GM23338 (cell line): Measurements from ENCODE around the gene USP35. TPM values are rescaled to one million over a fixed set of nuclear protein-coding genes. Genes with fewer than 3 reads are reported as not detected.

Experiments
- ATAC-seq: fragments of 200-7000 bp; cut with Tn5 transposase; 3 replicates; pipeline ENCODE4 v1.9.1; 2020
- DNase-seq: peaks from one replicate; pipeline ENCODE4 v3.0.0-alpha.2; 2015; ENCODE audit warnings: low spot score
- H2AFZ ChIP-seq: fragments of 200-600 bp; sonication (generic); 2 replicates; pipeline ENCODE4 v1.8.0; 2016; ENCODE audit warnings: antibody characterized with exemption, mild to moderate bottlenecking, moderate library complexity
- H3F3A ChIP-seq: fragments of 200-600 bp; sonication (generic); replicated peaks from 2 replicates; pipeline ENCODE4 v1.8.0; 2017; ENCODE audit warnings: antibody characterized with exemption, mixed run types, low read depth
- H3K27ac ChIP-seq: fragments of 200-600 bp; sonication (generic); 2 replicates; pipeline ENCODE4 v1.6.1; 2016; ENCODE audit warnings: low read depth
- H3K27me3 ChIP-seq: fragments of 200-600 bp; sonication (generic); 2 replicates; pipeline ENCODE4 v1.8.0; 2016; ENCODE audit warnings: mild to moderate bottlenecking, mixed run types, moderate library complexity; ENCODE audit not compliant: insufficient read depth
- H3K36me3 ChIP-seq: fragments of 200-600 bp; sonication (generic); 2 replicates; pipeline ENCODE4 v1.8.0; 2016; ENCODE audit warnings: mild to moderate bottlenecking; ENCODE audit not compliant: insufficient read depth
- H3K4me1 ChIP-seq: fragments of 200-600 bp; sonication (generic); 2 replicates; pipeline ENCODE4 v1.8.0; 2016; ENCODE audit warnings: mild to moderate bottlenecking, moderate library complexity; ENCODE audit not compliant: insufficient read depth
- H3K4me2 ChIP-seq: fragments of 200-600 bp; sonication (generic); 2 replicates; pipeline ENCODE4 v1.7.1; 2017; ENCODE audit warnings: mixed run types
- H3K4me3 ChIP-seq: fragments of 200-600 bp; sonication (generic); 2 replicates; pipeline ENCODE4 v1.6.1; 2016; ENCODE audit warnings: mixed run types
- H3K79me2 ChIP-seq: fragments of 200-600 bp; sonication (generic); replicated peaks from 2 replicates; pipeline ENCODE4 v1.8.0; 2017; ENCODE audit warnings: mild to moderate bottlenecking; ENCODE audit not compliant: insufficient read depth
- H3K9me2 ChIP-seq: fragments of 200-600 bp; sonication (generic); 2 replicates; pipeline ENCODE4 v1.8.0; 2017; ENCODE audit not compliant: insufficient read depth
- H4K20me1 ChIP-seq: fragments of 200-600 bp; sonication (generic); replicated peaks from 2 replicates; pipeline ENCODE4 v1.8.0; 2017; ENCODE audit warnings: mild to moderate bottlenecking; ENCODE audit not compliant: insufficient read depth
- H3K27ac Mint-ChIP-seq: 2 replicates; pipeline ENCODE4 v1.8.0; 2020; ENCODE audit warnings: inconsistent platforms, mild to moderate bottlenecking, moderate library complexity, mixed read lengths
- H3K27me3 Mint-ChIP-seq: 3 replicates; pipeline ENCODE4 v1.8.0; 2022; ENCODE audit warnings: low read depth, mild to moderate bottlenecking, moderate library complexity, mixed read lengths, inconsistent platforms; ENCODE audit not compliant: insufficient read depth, poor library complexity
- H3K36me3 Mint-ChIP-seq: 3 replicates; pipeline ENCODE4 v1.8.0; 2021; ENCODE audit warnings: low read depth, mild to moderate bottlenecking, inconsistent platforms, moderate library complexity, mixed read lengths
- H3K4me1 Mint-ChIP-seq: 3 replicates; pipeline ENCODE4 v1.8.0; 2020; ENCODE audit warnings: mild to moderate bottlenecking, inconsistent platforms, mixed read lengths
- H3K4me3 Mint-ChIP-seq: 3 replicates; pipeline ENCODE4 v1.8.0; 2021; ENCODE audit warnings: moderate library complexity, mild to moderate bottlenecking, inconsistent platforms, mixed read lengths
- H3K9me3 Mint-ChIP-seq: 3 replicates; pipeline ENCODE4 v1.8.0; 2020; ENCODE audit warnings: moderate library complexity, mild to moderate bottlenecking, inconsistent platforms, mixed read lengths
- CREB1 ChIP-seq: fragments of 250-450 bp; sonication (Bioruptor Pico); IDR thresholded peaks from 2 replicates; pipeline ENCODE4 v1.5.0; 2020; ENCODE audit warnings: low read depth, mild to moderate bottlenecking, moderate library complexity
- CTCF ChIP-seq, 2 experiments: fragments of 200-600 bp in 1 of 2; sonication (generic) in 1 of 2; conservative IDR thresholded peaks; 2 replicates each; pipeline versions ENCODE4 v1.5.1 to v1.6.1; 2016 to 2017; ENCODE audit warnings: antibody characterized with exemption in 2 of 2, low read depth in 2 of 2, mild to moderate bottlenecking in 2 of 2, moderate library complexity in 1 of 2
- ETS1 ChIP-seq: IDR thresholded peaks from 2 replicates; pipeline ENCODE4 v1.6.1; 2016; ENCODE audit warnings: antibody characterized with exemption
- EZH2 ChIP-seq: fragments of 200-600 bp; sonication (generic); IDR thresholded peaks from one replicate; pipeline ENCODE4 v1.8.0; 2017; ENCODE audit warnings: antibody characterized with exemption, mild to moderate bottlenecking, low read depth; ENCODE audit not compliant: unreplicated experiment
- EZH2phosphoT487 ChIP-seq: fragments of 200-600 bp; sonication (generic); IDR thresholded peaks from one replicate; pipeline ENCODE4 v1.8.1; 2018; ENCODE audit warnings: antibody characterized with exemption; ENCODE audit not compliant: unreplicated experiment
- JUNB ChIP-seq: IDR thresholded peaks from one replicate; pipeline ENCODE4 v1.6.1; 2016; ENCODE audit warnings: antibody characterized with exemption; ENCODE audit not compliant: unreplicated experiment
- NANOG ChIP-seq: IDR thresholded peaks from 2 replicates; pipeline ENCODE4 v1.6.1; 2016; ENCODE audit warnings: antibody characterized with exemption, borderline replicate concordance
- POLR2AphosphoS5 ChIP-seq: IDR thresholded peaks from 2 replicates; pipeline ENCODE4 v1.6.1; 2016; ENCODE audit warnings: antibody characterized with exemption, low read depth
- REST ChIP-seq: IDR thresholded peaks from one replicate; pipeline ENCODE4 v1.6.1; 2018; ENCODE audit warnings: antibody characterized with exemption; ENCODE audit not compliant: unreplicated experiment
- STAT1 ChIP-seq: IDR thresholded peaks from one replicate; pipeline ENCODE4 v1.6.1; 2016; ENCODE audit warnings: antibody characterized with exemption; ENCODE audit not compliant: unreplicated experiment
- ZNF114 ChIP-seq: fragments of 250-450 bp; sonication (Bioruptor Pico); IDR thresholded peaks from 2 replicates; pipeline ENCODE4 v1.5.0; 2020; ENCODE audit warnings: mild to moderate bottlenecking, moderate library complexity
- ZNF331 ChIP-seq: fragments of 250-450 bp; sonication (Bioruptor Pico); IDR thresholded peaks from 2 replicates; pipeline ENCODE4 v1.5.0; 2020; ENCODE audit warnings: low read depth, mild to moderate bottlenecking, moderate library complexity
- ZNF462 ChIP-seq: fragments of 250-450 bp; sonication (Bioruptor Pico); IDR thresholded peaks from 2 replicates; pipeline ENCODE4 v1.5.0; 2020; ENCODE audit warnings: mild to moderate bottlenecking, moderate library complexity
- polyA plus RNA-seq: library from polyadenylated mRNA; unstranded; fragments of >200 nt; fragmentation: Nextera tagmentation; extraction: Ambion mirVana; gene quantifications from 2 replicates; pipeline ENCODE4 v1.2.1, GENCODE V29; 2016
- total RNA-seq: library from RNA; depleted of rRNA; stranded (reverse); fragments of >200 nt; shearing (Covaris generic); gene quantifications from 2 replicates; pipeline ENCODE4 v1.2.3, GENCODE V29; 2014

USP35 gene
- total and polyA plus RNA-seq, 2 experiments from 2014 or later = 2.5 to 10.7 TPM

GRCh38 chr11:78164471-78164870, 24.2 kb upstream of the USP35 start:
- Mint-ChIP-seq H3K36me3 (no peaks in the 10 kb centered on the region), H3K27ac (no peak overlapping the region)

More at GRCh38 chr11:78164471-78164870, 24.2 kb upstream of the USP35 start:
- Histone ChIP-seq H3K9me2 (no peaks in the 10 kb centered on the region), H3K4me2 (no peak overlapping the region), H3K79me2 (no peaks in the 10 kb centered on the region), H3F3A (no peaks in the 10 kb centered on the region), H2AFZ (no peak overlapping the region), H3K27ac (no peak overlapping the region), H3K4me1 (no peaks in the 10 kb centered on the region), H3K4me3 (no peak overlapping the region), H3K27me3 (no peaks in the 10 kb centered on the region), H3K36me3 (no peaks in the 10 kb centered on the region), H4K20me1 (no peaks in the 10 kb centered on the region)
- ATAC-seq = no peak
- Mint-ChIP-seq H3K4me1 (no peaks in the 10 kb centered on the region), H3K4me3 (no peak overlapping the region), H3K9me3 (no peaks in the 10 kb centered on the region; the same call in 2 of the 3 replicates), H3K27me3 (peaks cover 3% of the 10 kb centered on the region)
- DNase-seq = no peak
- no peak for TF ChIP-seq ETS1
- TF ChIP-seq ZNF114 (CRISPR knock-in tag) = no peak
- no peak for TF ChIP-seq POLR2AphosphoS5
- no peak for TF ChIP-seq CREB1 (CRISPR knock-in tag)
- TF ChIP-seq ZNF331 (CRISPR knock-in tag) = no peak
- TF ChIP-seq EZH2 = no peak
- no peak for TF ChIP-seq EZH2phosphoT487
- TF ChIP-seq JUNB = no peak
- TF ChIP-seq CTCF (conservative IDR thresholded peaks at IDR 0.05; ENCODE audit: low read depth in 2 of 2) = no peak
- no peak for TF ChIP-seq ZNF462
- no peak for TF ChIP-seq NANOG
- TF ChIP-seq REST = no peak
- no peak for TF ChIP-seq STAT1
